H7 (cell line): ENCODE data around the gene CPM. TPM values are rescaled to one million over a fixed set of nuclear protein-coding genes. Genes with fewer than 3 reads are reported as not detected.
"Not testable (repeated sequence)": the region's sequence is repeated elsewhere in the genome, so short reads cannot be mapped to it uniquely, and the experiment has no call there.

Source experiments
- DNase-seq: peaks from one replicate; pipeline ENCODE4 v3.0.0; 2012
- H3K27me3 ChIP-seq: 2 replicates; pipeline ENCODE4 v1.6.0; 2011; ENCODE audit warnings: mild to moderate bottlenecking, low read length; ENCODE audit not compliant: control insufficient read depth, insufficient read depth
- H3K36me3 ChIP-seq: replicated peaks from 2 replicates; pipeline ENCODE4 v1.5.1; 2011; ENCODE audit warnings: low read length; ENCODE audit not compliant: control insufficient read depth, insufficient read depth
- H3K4me3 ChIP-seq: 2 replicates; pipeline ENCODE4 v1.5.1; 2011; ENCODE audit warnings: low read depth, mild to moderate bottlenecking, control low read depth, low read length, moderate library complexity; ENCODE audit not compliant: insufficient read depth
- total RNA-seq: library from RNA; depleted of rRNA; stranded (reverse); fragments of >200 nt; shearing (Covaris generic); gene quantifications from 2 replicates; pipeline ENCODE4 v1.2.3, GENCODE V29; 2014; rRNA removed

CPM gene
- total RNA-seq, 1 experiment from 2014 or later, result 0.28 TPM

DNA sequence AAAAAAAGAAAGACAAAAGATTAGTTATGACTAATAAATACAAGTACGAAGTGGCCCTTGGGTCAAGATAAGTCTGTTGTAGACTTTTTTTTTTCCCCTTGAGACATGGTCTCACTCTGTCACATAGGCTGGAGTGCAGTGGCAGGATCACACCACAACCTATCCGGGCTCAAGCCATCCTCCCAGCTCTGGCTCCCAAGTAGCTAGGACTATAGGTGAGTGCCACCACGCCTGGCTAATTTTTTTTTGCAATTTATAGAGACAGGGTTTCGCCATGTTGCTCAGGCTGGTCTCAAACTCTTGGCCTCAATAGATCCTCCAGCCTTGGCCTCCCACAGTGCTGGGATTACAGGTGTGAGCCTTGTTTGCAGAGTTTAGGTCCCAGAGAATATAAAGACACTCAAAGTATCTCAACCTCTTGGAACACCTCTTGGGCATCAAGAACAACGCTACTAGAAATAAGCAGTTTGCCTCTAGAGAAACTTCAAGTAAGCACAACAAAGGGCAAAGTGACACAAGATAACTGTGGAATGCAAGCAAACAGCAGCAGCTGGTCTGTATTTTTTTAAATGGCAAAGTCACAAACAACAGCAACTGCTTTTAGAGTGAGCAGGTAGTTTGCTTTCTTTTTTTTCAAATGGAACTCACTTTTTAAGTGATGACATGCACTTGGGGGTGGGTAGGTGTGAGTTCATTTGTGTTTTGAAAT is 128.9 kb downstream of the CPM start:
- Histone ChIP-seq H3K27me3 (no peaks in the 10 kb centered on the region), H3K4me3 (no peak overlapping the region), H3K36me3 (no peaks in the 10 kb centered on the region)
- no peak for DNase-seq

DNA sequence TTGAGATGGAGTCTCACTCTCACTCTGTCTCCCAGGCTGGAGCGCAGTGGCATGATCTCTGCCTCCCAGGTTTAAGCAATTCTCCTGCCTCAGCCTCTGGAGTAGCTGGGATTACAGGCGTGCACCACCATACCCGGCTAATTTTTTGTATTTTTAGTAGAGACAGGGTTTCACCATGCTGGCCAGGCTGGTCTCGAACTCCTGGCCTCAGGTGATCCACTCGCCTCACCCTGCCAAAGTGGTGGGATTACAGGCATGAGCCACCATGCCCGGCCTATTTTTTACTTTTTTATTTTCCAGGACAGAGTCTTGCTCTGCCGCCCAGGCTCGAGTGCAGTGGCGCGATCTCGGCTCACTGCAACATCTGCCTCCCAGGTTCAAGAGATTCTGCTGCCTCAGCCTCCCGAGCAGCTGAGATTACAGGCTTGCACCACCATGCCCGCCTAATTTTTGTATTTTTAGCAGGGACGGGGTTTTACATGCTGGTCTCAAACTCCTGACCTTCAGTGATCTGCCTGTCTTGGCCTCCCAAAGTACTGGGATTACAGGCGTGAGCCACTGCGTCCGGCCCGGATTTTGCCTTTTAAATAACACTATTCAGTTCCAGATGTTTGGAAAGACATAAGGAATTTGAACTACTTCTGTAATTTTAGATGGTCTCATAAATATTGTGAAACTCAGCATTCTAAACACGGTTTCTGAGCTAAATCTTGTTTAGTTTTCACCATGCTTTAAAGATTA is 129.9 kb downstream of the CPM start:
- H3K27me3 ChIP-seq, H3K36me3 ChIP-seq, DNase-seq, H3K4me3 ChIP-seq: not testable (repeated sequence)

DNA sequence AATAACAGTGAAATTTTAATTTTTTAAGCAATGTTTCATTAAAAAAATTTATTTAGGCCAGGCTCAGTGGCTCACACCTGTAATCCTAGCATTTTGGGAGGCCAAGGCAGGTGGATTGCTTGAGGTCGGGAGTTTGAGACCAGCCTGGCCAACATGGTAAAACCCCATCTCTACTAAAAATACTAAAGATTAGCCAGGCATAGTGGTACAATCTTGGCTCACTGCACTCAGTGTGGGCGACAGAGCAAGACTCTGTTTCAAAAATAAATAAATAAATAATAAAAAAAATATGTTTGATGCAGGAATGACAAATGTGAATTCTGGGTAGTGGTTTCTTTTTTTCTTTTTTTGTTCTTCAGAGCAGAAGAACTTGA is 130.6 kb downstream of the CPM start:
- not testable (repeated sequence) for DNase-seq, H3K27me3 ChIP-seq, H3K36me3 ChIP-seq, H3K4me3 ChIP-seq

Other genes starting within 250 kb of the CPM start
- gene NUP107, start 246.2 kb downstream of the CPM start, total RNA-seq, result 141 and 160 TPM in 2 replicates
- 2.1 and 3.8 TPM in 2 replicates for gene SLC35E3, start 187.0 kb downstream of the CPM start, total RNA-seq
- 40.6 and 48.3 TPM in 2 replicates for gene MDM2, start 125.0 kb downstream of the CPM start, total RNA-seq